HepG2 (cell line): Measurements from ENCODE around the gene PGRMC2.

ENCODE experiments used
- DNMT1 ChIP-seq: sonication (generic); formaldehyde crosslinking; IDR thresholded peaks from 2 replicates; pipeline ENCODE4 v1.5.1; 2020; ENCODE audit warnings: mild to moderate bottlenecking, missing genetic modification reagents
- GTF2F1 ChIP-seq: fragments of 150-350 bp; IDR thresholded peaks from 2 replicates; pipeline ENCODE4 v1.6.1; 2014; ENCODE audit warnings: low read length
- PRPF4 ChIP-seq: fragments of 200-400 bp; formaldehyde crosslinking; IDR thresholded peaks from 2 replicates; pipeline ENCODE4 v1.6.1; 2016; ENCODE audit warnings: low read length, low read depth; ENCODE audit not compliant: poor library complexity, severe bottlenecking
- ZNF567 ChIP-seq: sonication (generic); formaldehyde crosslinking; IDR thresholded peaks from 2 replicates; pipeline ENCODE4 v1.8.1; 2023; ENCODE audit warnings: mild to moderate bottlenecking, missing genetic modification reagents, borderline replicate concordance

DNA sequence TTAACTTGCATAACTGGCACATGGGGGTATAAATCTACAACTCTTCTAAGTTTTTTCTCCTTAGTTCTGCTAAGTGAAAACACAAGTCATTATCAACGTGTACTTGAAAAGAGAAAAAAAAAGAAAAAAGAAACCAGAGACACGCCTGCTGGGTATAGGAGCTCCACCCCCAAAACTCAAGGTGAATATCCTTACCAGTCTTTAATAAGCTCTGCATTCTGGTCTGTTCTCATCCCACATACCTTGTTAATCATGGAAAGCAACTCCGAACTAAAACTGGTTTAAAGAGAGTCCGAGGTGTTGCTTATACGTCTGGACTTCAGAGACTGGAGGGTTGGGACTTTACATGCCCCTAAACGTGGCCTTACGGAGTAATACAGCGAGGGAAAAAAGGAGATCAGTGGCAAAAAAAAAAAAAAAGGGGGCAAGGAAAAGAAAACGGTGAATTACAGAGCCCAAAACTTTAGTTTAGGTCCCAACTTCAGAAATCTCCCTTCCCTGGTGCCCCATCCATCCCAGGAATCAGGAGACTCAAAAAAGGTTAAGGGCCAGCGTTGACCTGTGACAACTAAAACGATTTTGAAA, 1.0 kb downstream of the PGRMC2 start:
- TF ChIP-seq PRPF4: no peak
- TF ChIP-seq ZNF567 (CRISPR knock-in tag): no peak
- no peak for TF ChIP-seq DNMT1 (CRISPR knock-in tag)
- no peak for TF ChIP-seq GTF2F1
